K562 (cell line): Measurements from ENCODE around the gene CCDC87. TPM values are rescaled to one million over a fixed set of nuclear protein-coding genes. Genes with fewer than 3 reads are reported as not detected.
A peak's percentile ranks its signal among the peaks of the same experiment; 100 is the strongest.

Experiments
- C11orf30 ChIP-seq: fragments of 450-650 bp; IDR thresholded peaks from 2 replicates; pipeline ENCODE4 v1.6.1; 2016; ENCODE audit warnings: low read depth, mild to moderate bottlenecking
- CREM ChIP-seq: IDR thresholded peaks from 2 replicates; pipeline ENCODE4 v1.6.1; 2014; ENCODE audit warnings: antibody characterized with exemption, low read depth
- EHMT2 ChIP-seq: fragments of 450-650 bp; IDR thresholded peaks from 2 replicates; pipeline ENCODE4 v1.6.1; 2018; ENCODE audit warnings: antibody characterized with exemption
- ELF4 ChIP-seq: fragments of 450-650 bp; formaldehyde crosslinking; IDR thresholded peaks from 2 replicates; pipeline ENCODE4 v1.4.0; 2022; ENCODE audit warnings: missing genetic modification characterization
- FOXA3 ChIP-seq, 2 experiments: fragments of 450-650 bp in 1 of 2; sonication (generic) in 1 of 2; formaldehyde crosslinking; IDR thresholded peaks in 1 of 2; conservative IDR thresholded peaks in 1 of 2; 2 replicates each; pipeline versions ENCODE4 v1.4.0 to v1.8.0; 2020 to 2022; ENCODE audit warnings: mild to moderate bottlenecking in 2 of 2, missing genetic modification reagents in 1 of 2
- FOXO4 ChIP-seq: fragments of 450-650 bp; formaldehyde crosslinking; IDR thresholded peaks from 2 replicates; pipeline ENCODE4 v1.4.0; 2020; ENCODE audit warnings: mild to moderate bottlenecking, moderate library complexity
- GABPB2 ChIP-seq: fragments of 250-450 bp; sonication (Bioruptor Pico); conservative IDR thresholded peaks from 2 replicates; pipeline ENCODE4 v1.5.1; 2021; ENCODE audit warnings: mild to moderate bottlenecking
- HBP1 ChIP-seq: fragments of 450-650 bp; formaldehyde crosslinking; IDR thresholded peaks from 2 replicates; pipeline ENCODE4 v1.4.0; 2022; ENCODE audit warnings: missing genetic modification characterization
- HCFC1 ChIP-seq: IDR thresholded peaks from 2 replicates; pipeline ENCODE4 v1.6.1; 2012; ENCODE audit warnings: low read depth, low read length, improper control_type of control experiment
- ID3 ChIP-seq, 2 experiments: fragments of 250-450 bp in 1 of 2; fragments of 450-650 bp in 1 of 2; sonication (Bioruptor Pico) in 1 of 2; IDR thresholded peaks; 2 replicates each; pipeline versions ENCODE4 v1.6.1 to v1.8.0; 2016 to 2021; ENCODE audit warnings: mild to moderate bottlenecking in 2 of 2, moderate library complexity in 2 of 2, missing compliant biosample characterization in 1 of 2, missing genetic modification characterization in 1 of 2
- KLF1 ChIP-seq: fragments of 450-650 bp; IDR thresholded peaks from 2 replicates; pipeline ENCODE4 v1.6.1; 2016; ENCODE audit warnings: missing genetic modification characterization, missing compliant biosample characterization
- MAFF ChIP-seq: IDR thresholded peaks from 2 replicates; pipeline ENCODE4 v1.6.1; 2012; ENCODE audit warnings: low read length, improper control_type of control experiment
- NBN ChIP-seq: fragments of 450-650 bp; IDR thresholded peaks from 2 replicates; pipeline ENCODE4 v1.6.1; 2016; ENCODE audit warnings: low read depth, mild to moderate bottlenecking
- SIX5 ChIP-seq, 2 experiments: IDR thresholded peaks; 2 replicates each; pipeline ENCODE4 v1.6.1; 2011; ENCODE audit warnings: low read length in 2 of 2, borderline replicate concordance in 1 of 2, low read depth in 1 of 2, mild to moderate bottlenecking in 1 of 2, moderate library complexity in 1 of 2; ENCODE audit not compliant: insufficient read depth in 1 of 2
- SRSF7 ChIP-seq: fragments of 200-400 bp; formaldehyde crosslinking; optimal IDR thresholded peaks from 2 replicates; pipeline ENCODE3; 2017; ENCODE audit warnings: mild to moderate bottlenecking, low read depth, low read length
- STAT5A ChIP-seq: IDR thresholded peaks from 2 replicates; pipeline ENCODE4 v1.6.1; 2012; ENCODE audit warnings: low read length, inconsistent platforms, borderline replicate concordance
- ZC3H8 ChIP-seq: fragments of 450-650 bp; IDR thresholded peaks from 2 replicates; pipeline ENCODE4 v1.6.1; 2017
- ZMIZ1 ChIP-seq, 2 experiments: fragments of 150-350 bp in 1 of 2; IDR thresholded peaks; 2 replicates each; pipeline ENCODE4 v1.6.1; 2012 to 2016; ENCODE audit warnings: low read depth in 2 of 2, low read length in 2 of 2, mild to moderate bottlenecking in 1 of 2, moderate library complexity in 1 of 2
- ZNF124 ChIP-seq: sonication (generic); formaldehyde crosslinking; IDR thresholded peaks from 2 replicates; pipeline ENCODE4 v1.8.1; 2022; ENCODE audit warnings: missing genetic modification reagents
- ZNF282 ChIP-seq: sonication (generic); formaldehyde crosslinking; IDR thresholded peaks from 2 replicates; pipeline ENCODE4 v1.8.1; 2023; ENCODE audit warnings: missing genetic modification reagents
- ZNF717 ChIP-seq: fragments of 250-450 bp; sonication (Bioruptor Pico); IDR thresholded peaks from 2 replicates; pipeline ENCODE4 v1.5.0; 2021
- polyA plus RNA-seq, 8 experiments: library from polyadenylated mRNA; depleted of rRNA in 4 of 8; stranded (reverse) in 5 of 8; unstranded in 3 of 8; fragments of >200 nt; fragmentation: Nextera tagmentation in 2 of 8; fragmentation: Illumina TruSeq in 1 of 8; extraction: Ambion mirVana in 2 of 8; extraction: Trizol in 1 of 8; gene quantifications; 2 replicates each; pipeline versions ENCODE4 v1.2.1 to v1.2.3, GENCODE V29; 2011 to 2014; ENCODE audit warnings: inconsistent platforms in 1 of 8, missing spikeins in 1 of 8
- total RNA-seq, 7 experiments: library from RNA; depleted of rRNA in 6 of 7; stranded (reverse); fragments of >200 nt in 6 of 7; fragmentation: Illumina TruSeq in 2 of 7; extraction: Trizol in 2 of 7; gene quantifications; 2 replicates each; pipeline versions ENCODE4 v1.2.1 to v1.2.3, GENCODE V29; 2011 to 2021; ENCODE audit warnings: low replicate concordance in 1 of 7

Gene CCDC87
- total and polyA plus RNA-seq, 9 of the 15 experiments (the other 6 are each of a cell fraction or from before 2014, with no cell fraction given) = 0.03 to 0.44 (median 0.15) TPM; not detected in 1

GRCh38 chr11:66592457-66593302, at the start of gene CCDC87, which contains the start of gene CCS (continued):
- TF ChIP-seq ZNF717 (CRISPR knock-in tag) = no peak
- peak; percentile 25; the same call in 1 of the 2 replicates for TF ChIP-seq NBN
- no peak for TF ChIP-seq STAT5A
- TF ChIP-seq ZC3H8 = no peak
- no peak for TF ChIP-seq HBP1 (CRISPR knock-in tag)
- no peak for TF ChIP-seq ELF4 (CRISPR knock-in tag)
- TF ChIP-seq ID3 (CRISPR knock-in tag; IDR thresholded peaks at IDR 0.05) = no peak
- TF ChIP-seq ID3 (tag; IDR thresholded peaks at IDR 0.05) = 0 out of 2 replicates have a peak, but pooled peaks have one; percentile 18
- no peak for TF ChIP-seq HCFC1
- no peak for TF ChIP-seq FOXO4
- TF ChIP-seq GABPB2 (CRISPR knock-in tag) = no peak
- peak; percentile 20; the same call in 1 of the 2 replicates for TF ChIP-seq C11orf30
- no peak for TF ChIP-seq ZNF124 (CRISPR knock-in tag)
- no peak for TF ChIP-seq EHMT2
- no peak for TF ChIP-seq MAFF
- TF ChIP-seq SIX5 (IDR thresholded peaks at IDR 0.05; ENCODE audit: borderline replicate concordance in 1 of 2, insufficient read depth in 1 of 2, low read depth in 1 of 2, low read length in 2 of 2) = no peak
- TF ChIP-seq FOXA3 (CRISPR knock-in tag; conservative IDR thresholded peaks at IDR 0.05 in 1 of 2, IDR thresholded peaks at IDR 0.05 in 1 of 2) = no peak
- TF ChIP-seq ZMIZ1 (IDR thresholded peaks at IDR 0.05; ENCODE audit: low read depth in 2 of 2, low read length in 2 of 2) = no peak
- no peak for TF ChIP-seq SRSF7
- peak; percentile 19; the same call in 1 of the 2 replicates for TF ChIP-seq KLF1 (tag)
- TF ChIP-seq ZNF282 (CRISPR knock-in tag) = no peak
- peak; percentile 46 for TF ChIP-seq CREM
